Right atrium auricular region (tissue), 2 donors: ENCODE data around the gene TMEM108. TPM values are rescaled to one million over a fixed set of nuclear protein-coding genes. Genes with fewer than 3 reads are reported as not detected.

Experiments
- DNase-seq: peaks from one replicate; pipeline ENCODE4 v3.0.0-alpha.2; 2019; ENCODE audit warnings: low spot score
- H3K27ac ChIP-seq, 2 donors: fragments of 200-600 bp; sonication (generic); 1 replicate in 1 of 2; 2 replicates in 1 of 2; pipeline ENCODE4 v1.5.1; 2016 to 2019
- H3K27me3 ChIP-seq, 2 donors: fragments of 200-600 bp; sonication (generic); one replicate each; pipeline versions ENCODE4 v1.5.1 to v1.6.0; 2017 to 2019
- H3K36me3 ChIP-seq: fragments of 200-600 bp; sonication (generic); one replicate; pipeline ENCODE4 v1.5.1; 2016
- H3K4me1 ChIP-seq, 2 donors: fragments of 200-600 bp; sonication (generic); one replicate each; pipeline versions ENCODE4 v1.5.1 to v1.6.0; 2017 to 2019
- H3K4me3 ChIP-seq, 2 donors: fragments of 200-600 bp; sonication (generic); 1 replicate in 1 of 2; 2 replicates in 1 of 2; pipeline ENCODE4 v1.5.1; 2017 to 2019; ENCODE audit warnings: mild to moderate bottlenecking in 1 of 2, moderate library complexity in 1 of 2
- H3K9me3 ChIP-seq, 2 donors: fragments of 200-600 bp; sonication (generic); one replicate each; pipeline ENCODE4 v1.5.1; 2019
- CTCF ChIP-seq, 2 donors: fragments of 200-600 bp; sonication (generic); IDR thresholded peaks; one replicate each; pipeline ENCODE4 v1.5.1; 2019; ENCODE audit warnings: antibody characterized with exemption in 2 of 2
- total RNA-seq, 2 donors: library from RNA; depleted of rRNA; stranded (reverse); fragments of >200 nt; gene quantifications; one replicate each; pipeline ENCODE4 v1.1.0, GENCODE V29; 2016

The TMEM108 gene
- total RNA-seq, 2 donors from 2014 or later = 5.1 to 5.3 TPM

- H3K36me3 ChIP-seq = no peaks in the 10 kb centered on the region
- H3K4me1 ChIP-seq = no peaks in the 10 kb centered on the region
- DNase-seq = no peak
- no peak overlapping the region for H3K27ac ChIP-seq
- no peak overlapping the region for H3K4me3 ChIP-seq
- H3K9me3 ChIP-seq = no peaks in the 10 kb centered on the region
- no peaks in the 10 kb centered on the region for H3K27me3 ChIP-seq
- no peak for TF ChIP-seq CTCF (IDR thresholded peaks at IDR 0.05)
Observed at GRCh38 chr3:133113526-133113925, 75.3 kb downstream of the TMEM108 start.

- no peaks in the 10 kb centered on the region for H3K4me1 ChIP-seq
- H3K36me3 ChIP-seq = no peaks in the 10 kb centered on the region
- H3K27ac ChIP-seq = no peak overlapping the region
- no peak for TF ChIP-seq CTCF (IDR thresholded peaks at IDR 0.05)
- H3K4me3 ChIP-seq = no peak overlapping the region
- H3K9me3 ChIP-seq = no peaks in the 10 kb centered on the region
- H3K27me3 ChIP-seq = no peaks in the 10 kb centered on the region
- no peak for DNase-seq
Observed at GRCh38 chr3:133113927-133114597, 75.9 kb downstream of the TMEM108 start.

- Histone ChIP-seq H3K36me3 (no peaks in the 10 kb centered on the region), H3K27me3 (no peaks in the 10 kb centered on the region)
- TF ChIP-seq CTCF (IDR thresholded peaks at IDR 0.05) = no peak
Observed at GRCh38 chr3:133115176-133115575, 77.0 kb downstream of the TMEM108 start.

GRCh38 chr3:133117342-133117741 is 79.2 kb downstream of the TMEM108 start:
- Histone ChIP-seq H3K4me1 (no peaks in the 10 kb centered on the region), H3K27ac (no peak overlapping the region), H3K9me3 (no peaks in the 10 kb centered on the region), H3K4me3 (no peak overlapping the region), H3K36me3 (no peaks in the 10 kb centered on the region), H3K27me3 (no peaks in the 10 kb centered on the region)
- TF ChIP-seq CTCF (IDR thresholded peaks at IDR 0.05) = no peak
- no peak for DNase-seq

More at GRCh38 chr3:133115176-133115575, 77.0 kb downstream of the TMEM108 start:
- Histone ChIP-seq H3K4me3 (no peak overlapping the region), H3K4me1 (no peaks in the 10 kb centered on the region), H3K9me3 (no peaks in the 10 kb centered on the region), H3K27ac (no peak overlapping the region)
- DNase-seq = no peak

- H3K4me1 ChIP-seq = peaks cover 0 to 9% of the 10 kb centered on the region in 2 donors
- H3K27ac ChIP-seq = no peak overlapping the region
- no peak overlapping the region for H3K4me3 ChIP-seq
- H3K9me3 ChIP-seq = no peaks in the 10 kb centered on the region
- no peak for TF ChIP-seq CTCF (IDR thresholded peaks at IDR 0.05)
- H3K27me3 ChIP-seq = no peaks in the 10 kb centered on the region
- no peaks in the 10 kb centered on the region for H3K36me3 ChIP-seq
- no peak for DNase-seq
Observed at GRCh38 chr3:133119176-133119575, 81.0 kb downstream of the TMEM108 start.

- Histone ChIP-seq H3K27ac (no peak overlapping the region), H3K9me3 (no peaks in the 10 kb centered on the region), H3K36me3 (no peaks in the 10 kb centered on the region), H3K27me3 (no peaks in the 10 kb centered on the region), H3K4me1 (peaks cover 0 to 15% of the 10 kb centered on the region in 2 donors), H3K4me3 (no peak overlapping the region)
- no peak for DNase-seq
- no peak for TF ChIP-seq CTCF (IDR thresholded peaks at IDR 0.05)
Observed at GRCh38 chr3:133121450-133121849, 83.3 kb downstream of the TMEM108 start.
